ENCODE measurements around the gene ZNF687. TPM values are rescaled to one million over a fixed set of nuclear protein-coding genes. Genes with fewer than 3 reads are reported as not detected.

The ZNF687 gene
- polyA plus RNA-seq, 3 donors from 2014 or later = 0.11 to 1.8 (median 1.5) TPM

DNA sequence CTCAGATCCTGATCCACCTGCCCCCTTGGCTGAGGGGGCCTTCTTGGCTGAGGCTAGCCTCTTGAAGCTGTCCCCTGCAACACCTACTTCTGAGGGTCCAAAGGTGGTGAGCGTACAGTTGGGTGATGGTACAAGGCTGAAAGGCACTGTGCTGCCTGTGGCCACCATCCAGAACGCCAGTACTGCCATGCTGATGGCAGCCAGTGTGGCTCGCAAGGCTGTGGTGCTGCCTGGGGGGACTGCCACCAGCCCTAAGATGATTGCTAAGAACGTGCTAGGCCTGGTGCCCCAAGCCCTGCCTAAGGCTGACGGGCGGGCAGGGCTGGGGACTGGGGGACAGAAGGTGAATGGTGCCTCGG, 5.2 kb downstream of the ZNF687 start:
- Mint-ChIP-seq H3K27ac (no peak overlapping the region), H3K4me1 (peaks cover 71% of the 10 kb centered on the region in 2 donors), H3K9me3 (no peaks in the 10 kb centered on the region), H3K36me3 (peaks cover 9 to 14% (median 9%) of the 10 kb centered on the region in 3 donors), H3K27me3 (ENCODE audit: low read depth in 3 of 3) (peaks cover 9 to 23% (median 19%) of the 10 kb centered on the region in 3 donors), H3K4me3 (no peak overlapping the region)
- DNase-seq = no peak

DNA sequence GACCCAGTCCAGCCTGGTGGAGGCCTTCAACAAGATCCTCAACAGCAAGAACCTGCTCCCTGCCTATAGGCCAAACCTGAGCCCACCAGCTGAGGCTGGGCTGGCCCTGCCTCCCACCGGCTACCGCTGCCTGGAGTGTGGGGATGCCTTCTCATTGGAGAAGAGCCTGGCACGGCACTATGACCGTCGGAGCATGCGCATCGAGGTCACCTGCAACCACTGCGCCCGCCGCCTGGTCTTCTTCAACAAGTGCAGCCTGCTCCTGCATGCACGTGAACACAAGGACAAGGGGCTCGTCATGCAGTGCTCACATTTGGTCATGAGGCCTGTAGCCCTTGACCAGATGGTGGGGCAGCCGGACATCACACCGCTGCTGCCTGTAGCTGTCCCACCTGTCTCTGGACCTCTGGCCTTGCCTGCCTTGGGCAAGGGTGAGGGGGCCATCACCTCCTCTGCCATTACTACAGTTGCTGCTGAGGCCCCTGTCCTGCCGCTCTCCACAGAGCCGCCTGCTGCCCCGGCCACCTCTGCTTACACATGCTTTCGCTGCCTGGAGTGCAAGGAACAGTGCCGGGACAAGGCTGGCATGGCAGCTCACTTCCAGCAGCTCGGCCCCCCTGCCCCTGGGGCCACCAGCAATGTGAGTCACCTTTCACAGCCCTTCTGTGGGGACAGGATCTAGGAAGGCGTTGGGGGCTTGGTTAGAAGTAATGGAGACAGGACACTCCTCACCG, 5.8 kb downstream of the ZNF687 start:
- H3K4me1 Mint-ChIP-seq = peaks cover 76 to 77% of the 10 kb centered on the region in 2 donors
- peak overlapping the region in 3 of 6 donors; percentile 48 to 82 (median 70) for H3K27ac Mint-ChIP-seq
- H3K9me3 Mint-ChIP-seq = no peaks in the 10 kb centered on the region
- DNase-seq = no peak
- H3K36me3 Mint-ChIP-seq = peaks cover 9 to 14% (median 9%) of the 10 kb centered on the region in 3 donors
- H3K27me3 Mint-ChIP-seq (ENCODE audit: low read depth in 3 of 3) = peaks cover 12 to 24% (median 23%) of the 10 kb centered on the region in 3 donors
- peak overlapping the region in 1 of 5 donors; percentile 49 for H3K4me3 Mint-ChIP-seq

DNA sequence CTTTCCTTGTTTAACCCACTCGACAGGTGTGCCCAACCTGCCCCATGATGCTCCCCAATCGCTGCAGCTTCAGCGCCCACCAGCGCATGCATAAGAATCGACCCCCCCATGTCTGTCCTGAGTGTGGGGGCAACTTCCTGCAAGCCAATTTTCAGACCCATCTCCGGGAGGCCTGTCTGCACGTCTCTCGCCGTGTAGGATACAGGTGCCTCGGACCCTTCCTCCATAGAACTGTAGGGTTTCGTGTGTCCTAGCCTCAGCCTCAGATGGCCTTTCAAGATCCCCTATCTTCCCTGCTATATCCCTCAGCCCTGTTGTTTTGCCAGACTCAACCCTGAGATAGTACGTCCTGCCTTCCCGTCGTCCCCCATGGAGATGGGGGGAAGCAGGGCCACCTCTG, 6.4 kb downstream of the ZNF687 start:
- Mint-ChIP-seq H3K36me3 (peaks cover 9 to 14% (median 9%) of the 10 kb centered on the region in 3 donors), H3K4me3 (peak overlapping the region; percentile 2 to 50 (median 48)), H3K9me3 (no peaks in the 10 kb centered on the region), H3K4me1 (peaks cover 76 to 77% of the 10 kb centered on the region in 2 donors), H3K27me3 (ENCODE audit: low read depth in 3 of 3) (peaks cover 8 to 25% (median 21%) of the 10 kb centered on the region in 3 donors), H3K27ac (peak overlapping the region; percentile 48 to 95 (median 80))
- no peak for DNase-seq

DNA sequence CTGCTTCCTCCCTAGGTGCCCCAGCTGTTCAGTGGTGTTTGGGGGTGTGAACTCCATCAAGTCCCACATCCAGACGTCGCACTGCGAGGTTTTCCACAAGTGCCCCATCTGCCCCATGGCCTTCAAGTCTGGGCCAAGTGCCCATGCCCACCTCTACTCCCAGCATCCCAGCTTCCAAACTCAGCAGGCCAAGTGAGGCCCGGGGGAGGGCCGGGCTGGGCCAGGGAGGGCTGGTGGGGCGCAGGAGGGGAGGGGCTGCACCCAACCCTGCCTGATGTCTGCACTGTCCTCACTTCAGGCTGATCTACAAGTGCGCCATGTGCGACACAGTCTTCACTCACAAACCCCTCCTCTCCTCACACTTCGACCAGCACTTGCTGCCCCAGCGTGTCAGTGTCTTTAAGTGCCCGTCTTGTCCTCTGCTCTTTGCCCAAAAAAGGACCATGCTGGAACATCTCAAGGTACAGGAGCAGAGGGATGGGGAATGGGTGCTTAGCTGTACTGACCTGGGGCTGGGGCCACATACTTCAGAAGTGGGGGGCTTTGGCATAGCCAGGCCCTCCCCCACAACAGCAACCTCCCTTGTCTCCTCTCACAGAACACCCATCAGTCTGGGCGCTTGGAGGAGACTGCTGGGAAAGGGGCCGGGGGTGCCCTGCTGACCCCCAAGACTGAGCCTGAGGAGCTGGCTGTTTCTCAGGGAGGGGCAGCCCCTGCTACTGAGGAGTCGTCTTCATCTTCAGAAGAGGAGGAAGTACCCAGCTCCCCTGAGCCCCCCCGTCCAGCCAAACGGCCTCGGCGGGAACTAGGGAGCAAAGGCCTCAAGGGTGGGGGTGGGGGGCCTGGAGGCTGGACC, 7.2 kb downstream of the ZNF687 start:
- peak overlapping the region; percentile 70 to 95 (median 83) for H3K27ac Mint-ChIP-seq
- no peak for DNase-seq
- peak overlapping the region; percentile 21 to 67 (median 50) for H3K4me3 Mint-ChIP-seq
- peaks cover 70 to 73% of the 10 kb centered on the region in 2 donors for H3K4me1 Mint-ChIP-seq
- H3K9me3 Mint-ChIP-seq = no peaks in the 10 kb centered on the region
- H3K36me3 Mint-ChIP-seq = peaks cover 8 to 16% (median 9%) of the 10 kb centered on the region in 3 donors
- H3K27me3 Mint-ChIP-seq (ENCODE audit: low read depth in 3 of 3) = peaks cover 8 to 25% (median 23%) of the 10 kb centered on the region in 3 donors

DNA sequence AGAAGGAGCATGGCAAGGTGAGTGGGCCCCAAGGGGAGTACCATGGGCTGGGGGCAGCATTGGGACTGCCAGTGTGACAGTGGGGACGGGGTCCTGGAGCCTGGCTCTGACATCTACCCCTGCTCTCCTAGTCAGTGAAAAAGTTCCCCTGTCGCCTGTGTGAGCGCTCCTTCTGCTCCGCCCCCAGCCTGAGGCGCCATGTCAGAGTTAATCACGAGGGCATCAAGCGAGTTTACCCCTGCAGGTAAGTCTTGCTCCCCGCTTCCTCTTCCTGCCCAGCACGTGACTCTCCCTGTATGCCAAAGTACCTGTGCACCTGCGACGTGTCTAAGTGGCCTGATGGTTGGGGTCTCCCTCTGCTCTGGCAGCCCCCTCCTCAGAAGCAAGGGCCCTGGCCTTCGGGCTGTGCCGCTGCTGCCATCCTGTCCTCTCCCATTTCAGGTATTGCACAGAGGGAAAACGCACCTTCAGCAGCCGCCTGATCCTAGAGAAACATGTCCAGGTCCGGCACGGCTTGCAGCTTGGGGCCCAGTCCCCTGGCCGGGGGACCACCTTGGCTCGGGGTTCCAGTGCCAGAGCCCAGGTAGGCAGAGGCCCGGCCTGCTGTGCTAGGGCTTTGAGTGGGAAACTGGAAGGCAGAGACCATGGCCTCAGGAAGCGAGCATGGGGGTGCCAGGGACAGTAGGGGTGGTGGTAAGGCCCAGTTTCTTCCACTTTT, 8.1 kb downstream of the ZNF687 start:
- Mint-ChIP-seq H3K4me3 (peak overlapping the region; percentile 64 to 67 (median 66)), H3K36me3 (peaks cover 7 to 23% (median 13%) of the 10 kb centered on the region in 3 donors), H3K27ac (peak overlapping the region; percentile 80 to 95 (median 89)), H3K4me1 (peaks cover 64 to 65% of the 10 kb centered on the region in 2 donors), H3K27me3 (ENCODE audit: low read depth in 3 of 3) (peaks cover 8 to 25% (median 21%) of the 10 kb centered on the region in 3 donors), H3K9me3 (no peaks in the 10 kb centered on the region)
- DNase-seq = no peak

DNA sequence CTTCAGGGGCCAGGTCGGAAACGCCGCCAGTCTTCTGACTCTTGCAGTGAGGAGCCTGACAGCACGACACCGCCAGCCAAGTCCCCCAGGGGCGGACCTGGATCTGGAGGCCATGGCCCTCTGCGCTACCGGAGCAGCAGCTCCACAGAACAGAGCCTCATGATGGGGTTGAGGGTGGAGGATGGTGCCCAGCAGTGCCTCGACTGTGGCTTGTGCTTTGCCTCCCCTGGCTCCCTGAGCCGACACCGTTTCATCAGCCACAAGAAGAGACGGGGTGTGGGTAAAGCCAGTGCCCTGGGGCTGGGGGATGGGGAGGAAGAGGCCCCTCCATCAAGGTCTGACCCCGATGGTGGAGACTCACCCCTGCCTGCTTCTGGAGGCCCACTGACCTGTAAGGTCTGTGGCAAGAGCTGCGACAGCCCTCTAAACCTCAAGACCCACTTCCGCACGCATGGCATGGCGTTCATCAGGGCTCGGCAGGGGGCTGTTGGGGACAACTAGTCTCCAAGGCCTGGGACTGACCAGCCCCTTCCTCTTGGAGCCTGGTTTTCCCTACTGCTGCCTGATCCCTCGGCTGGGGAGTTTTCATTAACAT, 8.7 kb downstream of the ZNF687 start:
- H3K4me3 Mint-ChIP-seq = peak overlapping the region; percentile 64 to 67 (median 66)

DNA sequence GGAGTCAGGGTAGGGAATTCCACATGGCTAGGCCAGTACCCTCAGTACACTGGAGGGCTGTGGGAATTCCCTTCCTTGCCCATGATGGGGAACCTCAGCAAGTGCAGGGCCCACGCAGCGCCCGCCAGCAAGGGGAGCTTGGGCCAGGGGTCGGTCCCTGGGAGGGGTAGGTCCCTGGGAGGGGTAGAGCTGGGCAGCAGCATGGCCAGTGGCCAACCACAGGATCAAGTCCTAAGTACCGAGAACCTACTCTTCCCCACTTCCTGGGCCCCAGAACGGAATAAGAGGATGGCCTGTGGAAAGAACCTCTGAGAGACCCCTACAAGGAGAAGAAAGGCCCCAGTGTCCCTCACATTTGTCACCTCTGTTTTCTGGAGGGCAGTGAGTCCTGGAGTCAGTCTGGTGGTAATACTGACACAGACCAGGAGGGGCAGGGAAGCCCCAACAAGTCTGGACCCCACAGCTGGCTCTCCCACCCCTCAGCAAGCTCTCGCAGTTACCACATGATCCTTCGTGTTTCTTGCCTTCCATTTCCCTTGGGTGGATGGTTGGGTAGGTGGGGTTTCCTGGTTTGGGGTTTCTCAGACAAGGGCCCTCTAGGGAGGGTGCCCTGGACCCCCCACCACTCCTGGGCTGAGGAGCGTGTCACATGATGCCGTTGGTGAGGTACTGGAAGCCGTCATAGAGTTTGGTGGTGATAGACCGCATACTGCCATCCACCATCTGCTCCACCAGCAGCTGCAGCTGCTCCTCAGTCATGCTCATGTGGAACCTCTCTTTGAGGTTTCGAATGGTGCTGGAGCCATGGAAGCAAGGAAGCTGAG, 10.3 kb downstream of the ZNF687 start:
- peak; percentile 80 to 84 (median 81) for DNase-seq
- Mint-ChIP-seq H3K27me3 (ENCODE audit: low read depth in 3 of 3) (peaks cover 8 to 25% (median 21%) of the 10 kb centered on the region in 3 donors), H3K4me3 (peak overlapping the region; percentile 39 to 57 (median 49)), H3K36me3 (peaks cover 7 to 19% (median 10%) of the 10 kb centered on the region in 3 donors), H3K9me3 (no peaks in the 10 kb centered on the region), H3K27ac (peak overlapping the region; percentile 93 to 98 (median 97)), H3K4me1 (peaks cover 56 to 59% of the 10 kb centered on the region in 2 donors)

More for the DNA sequence above, 8.7 kb downstream of the ZNF687 start:
- peaks cover 7 to 24% (median 13%) of the 10 kb centered on the region in 3 donors for H3K36me3 Mint-ChIP-seq
- no peaks in the 10 kb centered on the region for H3K9me3 Mint-ChIP-seq
- H3K27ac Mint-ChIP-seq = peak overlapping the region; percentile 80 to 95 (median 89)
- H3K27me3 Mint-ChIP-seq (ENCODE audit: low read depth in 3 of 3) = peaks cover 8 to 25% (median 21%) of the 10 kb centered on the region in 3 donors
- peaks cover 63 to 64% of the 10 kb centered on the region in 2 donors for H3K4me1 Mint-ChIP-seq
- peak; percentile 75 to 82 (median 81) for DNase-seq

DNA sequence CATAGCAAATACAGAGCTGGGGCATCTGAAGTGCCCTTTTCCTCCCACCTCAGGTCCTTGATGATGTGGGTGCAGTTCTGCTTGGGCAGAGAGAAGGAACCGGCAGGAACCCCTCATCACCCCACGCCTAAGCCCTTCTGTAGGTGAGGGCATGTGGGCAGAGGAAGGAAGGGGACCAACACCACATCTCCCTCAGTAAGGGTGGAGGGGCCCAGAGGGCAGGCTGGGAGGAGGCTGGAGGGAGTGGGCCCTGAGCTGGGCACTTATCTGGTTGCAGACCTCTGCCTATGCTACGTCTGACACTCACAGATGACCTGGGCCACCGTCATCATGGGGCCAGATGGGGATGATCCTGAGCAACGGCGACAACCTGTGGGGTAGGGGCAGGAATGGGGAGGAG, 11.0 kb downstream of the ZNF687 start:
- Mint-ChIP-seq H3K36me3 (peaks cover 11 to 24% (median 14%) of the 10 kb centered on the region in 3 donors), H3K4me1 (peaks cover 52 to 58% of the 10 kb centered on the region in 2 donors), H3K4me3 (peak overlapping the region in 4 of 5 donors; percentile 39 to 57 (median 50)), H3K9me3 (no peaks in the 10 kb centered on the region), H3K27me3 (ENCODE audit: low read depth in 3 of 3) (peaks cover 8 to 25% (median 21%) of the 10 kb centered on the region in 3 donors), H3K27ac (peak overlapping the region; percentile 93 to 98 (median 97))
- no peak for DNase-seq

DNA sequence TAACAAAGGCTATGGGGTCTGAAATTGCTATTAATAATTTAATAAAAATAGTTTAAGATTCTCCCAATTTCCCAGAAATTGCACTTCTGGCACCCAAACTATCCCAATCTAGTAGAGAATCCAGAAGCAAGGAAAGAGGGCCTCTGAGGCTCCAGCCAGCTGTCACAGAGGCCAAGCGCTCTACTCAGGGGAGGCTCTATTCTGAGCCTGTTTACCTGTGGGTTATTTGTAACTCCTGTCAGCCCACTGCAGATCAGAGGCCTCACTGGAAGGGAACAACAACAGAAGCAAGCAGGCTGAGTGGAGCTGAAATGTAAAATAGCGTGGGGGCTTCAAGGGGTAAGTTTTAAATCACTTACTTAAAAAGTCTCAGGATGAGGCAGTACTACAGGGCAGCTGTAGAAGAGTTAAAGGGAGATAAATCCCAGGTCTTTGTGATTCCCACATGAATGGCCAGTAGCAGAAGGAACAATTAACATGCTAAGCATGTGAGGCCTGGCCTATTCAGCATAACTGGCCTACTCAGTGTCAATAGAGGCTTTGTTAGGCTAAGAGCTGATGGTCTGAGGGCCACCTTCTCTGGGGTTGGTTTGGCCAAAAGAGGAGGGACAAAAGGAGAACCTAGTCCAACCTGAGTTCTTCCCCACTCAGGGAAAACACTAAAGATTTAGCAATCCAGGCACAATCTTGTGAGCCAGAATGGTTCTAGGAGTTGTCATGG, 12.8 kb downstream of the ZNF687 start:
- peaks cover 34 to 40% of the 10 kb centered on the region in 2 donors for H3K4me1 Mint-ChIP-seq
- no peak overlapping the region for H3K4me3 Mint-ChIP-seq
- H3K27ac Mint-ChIP-seq = peak overlapping the region; percentile 71 to 95 (median 80)
- H3K27me3 Mint-ChIP-seq (ENCODE audit: low read depth in 3 of 3) = peaks cover 5 to 23% (median 18%) of the 10 kb centered on the region in 3 donors
- peaks cover 10 to 34% (median 24%) of the 10 kb centered on the region in 3 donors for H3K36me3 Mint-ChIP-seq
- H3K9me3 Mint-ChIP-seq = no peaks in the 10 kb centered on the region
- no peak for DNase-seq

DNA sequence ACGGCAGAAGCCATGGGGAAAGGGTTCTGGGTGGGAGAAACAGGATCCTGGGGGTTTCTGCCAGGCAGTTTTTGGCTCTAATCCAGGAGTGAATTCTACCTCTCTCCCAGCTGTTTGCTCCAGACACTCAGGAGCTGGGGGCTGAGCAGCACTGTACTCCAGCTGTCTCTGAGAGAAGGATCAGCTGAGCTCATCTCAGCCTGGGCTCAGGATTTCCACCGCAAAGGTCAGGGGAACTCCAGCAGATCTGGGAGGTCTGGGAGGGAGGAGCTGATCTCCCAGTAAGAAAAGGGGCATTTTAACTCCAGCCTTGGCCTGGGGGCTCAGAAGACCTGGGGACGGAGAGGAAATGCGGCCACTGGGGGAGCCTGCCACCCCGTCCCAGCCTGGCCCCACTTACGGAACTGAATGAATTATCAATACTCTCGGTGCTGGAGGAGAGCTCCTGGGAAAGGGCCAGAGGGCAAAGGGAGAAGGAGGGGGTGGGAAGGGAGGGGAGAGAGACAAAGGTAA, 27.8 kb downstream of the ZNF687 start:
- no peak for DNase-seq
- no peak overlapping the region for H3K4me3 Mint-ChIP-seq
- peaks cover 9 to 46% of the 10 kb centered on the region in 2 donors for H3K4me1 Mint-ChIP-seq
- no peak overlapping the region for H3K27ac Mint-ChIP-seq
- H3K27me3 Mint-ChIP-seq (ENCODE audit: low read depth in 3 of 3) = peaks cover 0 to 2% (median 0%) of the 10 kb centered on the region in 3 donors
- H3K36me3 Mint-ChIP-seq = peaks cover 14 to 68% (median 25%) of the 10 kb centered on the region in 3 donors
- H3K9me3 Mint-ChIP-seq = no peaks in the 10 kb centered on the region

DNA sequence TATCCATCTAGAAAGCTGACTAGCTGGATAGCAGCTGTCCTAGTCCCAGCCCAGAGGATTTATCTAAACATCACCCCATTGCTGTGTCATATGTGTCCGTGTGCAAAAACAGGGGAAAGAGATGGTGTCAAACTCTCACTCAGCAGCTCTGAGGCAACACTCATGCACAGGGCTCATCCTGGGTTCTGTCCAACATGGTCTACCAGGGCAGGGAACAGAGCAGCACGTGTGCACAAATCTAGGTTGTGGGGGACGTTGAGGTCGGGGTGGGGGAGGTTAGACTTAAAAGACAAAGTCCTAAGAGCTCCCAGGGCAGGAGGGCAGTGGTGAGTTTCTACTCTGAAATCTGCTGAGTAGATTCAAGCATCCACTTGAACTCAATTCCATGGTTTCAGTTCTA, 28.9 kb downstream of the ZNF687 start:
- DNase-seq = no peak
- Mint-ChIP-seq H3K9me3 (no peaks in the 10 kb centered on the region), H3K36me3 (peaks cover 4 to 64% (median 17%) of the 10 kb centered on the region in 3 donors), H3K27me3 (ENCODE audit: low read depth in 3 of 3) (no peaks in the 10 kb centered on the region), H3K4me1 (peaks cover 9 to 51% of the 10 kb centered on the region in 2 donors), H3K27ac (peak overlapping the region in 4 of 6 donors; percentile 20 to 48 (median 42)), H3K4me3 (no peak overlapping the region)
